Trophoblast cell (in vitro differentiated cells and primary cell): ENCODE data around the gene OTOF.

Experiments
- DNase-seq, 2 donors: peaks; one replicate each; pipeline ENCODE4 v3.0.0-alpha.2; 2016
- H2AFZ ChIP-seq: 2 replicates; pipeline ENCODE4 v1.6.1; 2013; ENCODE audit warnings: low read length, moderate library complexity, mild to moderate bottlenecking; ENCODE audit not compliant: insufficient read depth, poor library complexity
- H2AK5ac ChIP-seq: 2 replicates; pipeline ENCODE4 v1.6.1; 2013; ENCODE audit warnings: mild to moderate bottlenecking, low read length
- H2BK120ac ChIP-seq: 2 replicates; pipeline ENCODE4 v1.6.1; 2013; ENCODE audit warnings: low read length, mild to moderate bottlenecking, moderate library complexity; ENCODE audit not compliant: insufficient read depth, poor library complexity
- H2BK12ac ChIP-seq: 2 replicates; pipeline ENCODE4 v1.6.1; 2013; ENCODE audit warnings: mild to moderate bottlenecking, low read length, moderate library complexity
- H2BK5ac ChIP-seq: 2 replicates; pipeline ENCODE4 v1.6.1; 2013; ENCODE audit warnings: low read length, low read depth, moderate library complexity, mild to moderate bottlenecking; ENCODE audit not compliant: poor library complexity
- H3K14ac ChIP-seq: 2 replicates; pipeline ENCODE4 v1.6.1; 2013; ENCODE audit warnings: mild to moderate bottlenecking, low read length
- H3K18ac ChIP-seq: 2 replicates; pipeline ENCODE4 v1.6.1; 2013; ENCODE audit warnings: mild to moderate bottlenecking, low read length
- H3K23ac ChIP-seq: 2 replicates; pipeline ENCODE4 v1.6.1; 2013; ENCODE audit warnings: low read length
- H3K27ac ChIP-seq: 2 replicates; pipeline ENCODE4 v1.5.1; 2013; ENCODE audit warnings: low read depth, mild to moderate bottlenecking, inconsistent platforms, low read length, moderate library complexity
- H3K27me3 ChIP-seq: 2 replicates; pipeline ENCODE4 v1.6.1; 2013; ENCODE audit warnings: inconsistent platforms, mild to moderate bottlenecking, low read length, moderate library complexity; ENCODE audit not compliant: insufficient read depth
- H3K36me3 ChIP-seq, 2 experiments: 1 replicate in 1 of 2; 2 replicates in 1 of 2; pipeline ENCODE4 v1.6.1; 2013; ENCODE audit warnings: low read length in 2 of 2, mild to moderate bottlenecking in 2 of 2, moderate library complexity in 1 of 2; ENCODE audit not compliant: insufficient read depth in 2 of 2, control insufficient read depth in 1 of 2
- H3K4ac ChIP-seq: 2 replicates; pipeline ENCODE4 v1.6.1; 2013; ENCODE audit warnings: low read depth, mild to moderate bottlenecking, low read length, moderate library complexity
- H3K4me1 ChIP-seq, 2 experiments: 1 replicate in 1 of 2; 2 replicates in 1 of 2; pipeline ENCODE4 v1.6.1; 2013; ENCODE audit warnings: low read length in 2 of 2, mild to moderate bottlenecking in 2 of 2, moderate library complexity in 1 of 2; ENCODE audit not compliant: insufficient read depth in 2 of 2, control insufficient read depth in 1 of 2
- H3K4me2 ChIP-seq: 2 replicates; pipeline ENCODE4 v1.6.1; 2013; ENCODE audit warnings: inconsistent platforms, mild to moderate bottlenecking, low read length, moderate library complexity
- H3K4me3 ChIP-seq: 2 replicates; pipeline ENCODE4 v1.5.1; 2013; ENCODE audit warnings: mild to moderate bottlenecking, low read depth, low read length, inconsistent platforms
- H3K79me1 ChIP-seq: one replicate; pipeline ENCODE4 v1.6.1; 2013; ENCODE audit warnings: low read length
- H3K79me2 ChIP-seq: 2 replicates; pipeline ENCODE4 v1.6.1; 2013; ENCODE audit warnings: low read length, mild to moderate bottlenecking; ENCODE audit not compliant: control insufficient read depth, insufficient read depth, poor library complexity
- H3K9ac ChIP-seq: 2 replicates; pipeline ENCODE4 v1.6.1; 2013; ENCODE audit warnings: mild to moderate bottlenecking, low read length
- H3K9me3 ChIP-seq: 2 replicates; pipeline ENCODE4 v1.6.1; 2013; ENCODE audit warnings: low read depth, mild to moderate bottlenecking, control low read depth, inconsistent platforms, low read length; ENCODE audit not compliant: insufficient read depth
- H4K12ac ChIP-seq: 2 replicates; pipeline ENCODE4 v1.6.1; 2013; ENCODE audit warnings: low read depth, mild to moderate bottlenecking, low read length, moderate library complexity
- H4K8ac ChIP-seq: 2 replicates; pipeline ENCODE4 v1.6.1; 2013; ENCODE audit warnings: low read depth, mild to moderate bottlenecking, low read length, moderate library complexity
- H4K91ac ChIP-seq: one replicate; pipeline ENCODE4 v1.6.1; 2013; ENCODE audit warnings: low read depth, mild to moderate bottlenecking, low read length, moderate library complexity
- WGBS: extraction: QIAGEN DNeasy Blood & Tissue Kit; methylation state at CpG from one replicate; pipeline ENCODE4 v1.1.7; 2013; ENCODE audit warnings: missing lambda C conversion rate; ENCODE audit not compliant: insufficient read length, insufficient coverage; ENCODE audit errors: extremely low coverage; 5-methylcytosine and 5-hydroxymethylcytosine counted together

The OTOF gene

DNA sequence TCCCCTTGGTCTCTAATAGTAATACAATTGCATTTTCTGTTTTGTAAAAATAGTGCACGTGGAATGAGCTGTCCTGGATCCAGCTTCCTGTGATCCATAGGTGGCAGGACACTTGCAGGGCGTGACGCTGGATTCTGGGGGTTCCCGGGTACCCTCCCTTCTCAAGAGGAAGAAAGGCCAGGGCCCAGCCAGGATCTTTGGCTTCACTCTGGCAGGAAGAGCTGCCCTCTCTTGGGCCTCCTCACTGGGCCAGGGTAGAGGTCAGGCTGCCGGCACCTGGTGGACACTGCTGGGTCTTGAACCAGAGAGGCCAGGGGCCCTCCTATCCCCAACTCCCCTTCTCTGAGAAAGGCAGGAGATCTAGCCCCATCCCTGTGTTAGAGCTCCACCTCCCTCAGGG, 37.8 kb upstream of the OTOF start:
- H3K9me3 ChIP-seq = no peaks in the 10 kb centered on the region
- no peaks in the 10 kb centered on the region for H3K79me1 ChIP-seq

DNA sequence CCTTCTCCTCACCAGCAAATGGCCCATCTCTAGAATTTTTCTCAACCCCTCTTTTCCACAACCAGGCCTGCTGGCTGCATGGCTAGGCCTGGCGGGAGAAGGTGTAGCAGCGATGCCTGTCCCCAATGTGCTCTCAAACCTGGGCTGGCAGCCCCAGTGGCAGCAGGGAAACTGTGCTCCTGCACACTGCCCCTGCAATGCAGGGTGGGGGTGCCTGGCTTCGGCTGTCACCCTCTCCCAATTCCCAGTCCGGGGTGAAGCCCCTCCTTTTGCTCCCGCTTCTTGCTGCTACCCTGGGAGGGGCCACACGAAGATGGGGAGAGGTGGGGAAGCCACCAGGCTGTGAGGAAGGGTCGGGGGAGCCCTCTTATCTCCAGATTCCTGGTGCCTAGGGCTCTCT, 36.1 kb upstream of the OTOF start:
- Histone ChIP-seq H4K91ac (no peak overlapping the region), H3K79me2 (no peaks in the 10 kb centered on the region), H3K4me2 (no peak overlapping the region), H2AFZ (no peak overlapping the region), H3K9me3 (no peaks in the 10 kb centered on the region), H3K4me3 (no peak overlapping the region), H3K9ac (no peak overlapping the region), H3K4ac (no peak overlapping the region), H2BK12ac (no peak overlapping the region), H3K4me1 (no peaks in the 10 kb centered on the region), H3K79me1 (no peaks in the 10 kb centered on the region), H2BK5ac (no peak overlapping the region), H4K8ac (no peak overlapping the region), H3K14ac (no peak overlapping the region), H3K27ac (no peak overlapping the region), H2BK120ac (no peak overlapping the region), H2AK5ac (no peak overlapping the region), H3K27me3 (no peaks in the 10 kb centered on the region), H3K18ac (no peak overlapping the region), H3K23ac (no peak overlapping the region), H4K12ac (no peak overlapping the region), H3K36me3 (no peaks in the 10 kb centered on the region)
- DNase-seq = no peak
- no CpG with 5 or more reads among the region's 7 CpGs for WGBS

More for the DNA sequence above, 37.8 kb upstream of the OTOF start:
- no peak overlapping the region for H2AK5ac ChIP-seq
- H2BK5ac ChIP-seq = no peak overlapping the region
- no peak overlapping the region for H3K14ac ChIP-seq
- H3K27ac ChIP-seq = no peak overlapping the region
- H3K4me1 ChIP-seq = no peaks in the 10 kb centered on the region
- H2BK120ac ChIP-seq = no peak overlapping the region
- no peaks in the 10 kb centered on the region for H3K27me3 ChIP-seq
- H3K4me2 ChIP-seq = no peak overlapping the region
- no peak overlapping the region for H3K23ac ChIP-seq
- no peak overlapping the region for H4K8ac ChIP-seq
- H3K79me2 ChIP-seq = no peaks in the 10 kb centered on the region
- H2BK12ac ChIP-seq = no peak overlapping the region
- no CpG with 5 or more reads among the region's 5 CpGs for WGBS
- no peak overlapping the region for H4K91ac ChIP-seq
- H3K4me3 ChIP-seq = no peak overlapping the region
- no peak for DNase-seq
- no peak overlapping the region for H2AFZ ChIP-seq
- no peak overlapping the region for H3K18ac ChIP-seq
- no peak overlapping the region for H3K4ac ChIP-seq
- H4K12ac ChIP-seq = no peak overlapping the region
- no peak overlapping the region for H3K9ac ChIP-seq
- H3K36me3 ChIP-seq = no peaks in the 10 kb centered on the region

DNA sequence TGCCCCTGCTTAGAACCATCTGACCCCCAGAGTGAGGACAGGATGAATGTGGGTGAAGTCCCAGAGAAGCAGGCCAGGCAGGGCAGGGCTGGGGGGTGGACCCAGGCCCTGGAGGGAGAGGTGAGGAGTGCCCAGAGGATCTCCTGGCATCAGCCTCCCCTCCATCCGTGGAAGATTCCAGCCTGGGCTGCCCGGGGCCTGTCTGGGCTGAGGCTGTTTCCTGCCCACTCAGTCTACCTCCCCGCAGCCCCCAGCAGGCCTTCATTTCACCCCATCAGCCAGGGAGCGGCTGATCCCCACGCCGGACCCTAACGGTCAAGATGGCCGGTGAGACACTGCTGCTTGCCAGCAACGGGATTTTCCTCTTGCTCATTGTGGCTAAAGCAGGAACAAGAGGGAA, 35.3 kb upstream of the OTOF start:
- no peak overlapping the region for H3K4me3 ChIP-seq
- no peak overlapping the region for H3K27ac ChIP-seq
- no peaks in the 10 kb centered on the region for H3K27me3 ChIP-seq
- no peaks in the 10 kb centered on the region for H3K4me1 ChIP-seq
- H2AFZ ChIP-seq = no peak overlapping the region
- no peaks in the 10 kb centered on the region for H3K79me1 ChIP-seq
- no CpG with 5 or more reads among the region's 9 CpGs for WGBS
- H4K91ac ChIP-seq = no peak overlapping the region
- DNase-seq = no peak
- no peak overlapping the region for H3K18ac ChIP-seq
- H3K23ac ChIP-seq = no peak overlapping the region
- H3K4ac ChIP-seq = no peak overlapping the region
- no peak overlapping the region for H2BK12ac ChIP-seq
- H3K9ac ChIP-seq = no peak overlapping the region
- no peak overlapping the region for H2BK5ac ChIP-seq
- H3K36me3 ChIP-seq = no peaks in the 10 kb centered on the region
- H3K14ac ChIP-seq = no peak overlapping the region
- no peaks in the 10 kb centered on the region for H3K79me2 ChIP-seq
- no peak overlapping the region for H2AK5ac ChIP-seq
- H3K9me3 ChIP-seq = no peaks in the 10 kb centered on the region
- H2BK120ac ChIP-seq = no peak overlapping the region
- no peak overlapping the region for H4K12ac ChIP-seq
- no peak overlapping the region for H4K8ac ChIP-seq
- H3K4me2 ChIP-seq = no peak overlapping the region

DNA sequence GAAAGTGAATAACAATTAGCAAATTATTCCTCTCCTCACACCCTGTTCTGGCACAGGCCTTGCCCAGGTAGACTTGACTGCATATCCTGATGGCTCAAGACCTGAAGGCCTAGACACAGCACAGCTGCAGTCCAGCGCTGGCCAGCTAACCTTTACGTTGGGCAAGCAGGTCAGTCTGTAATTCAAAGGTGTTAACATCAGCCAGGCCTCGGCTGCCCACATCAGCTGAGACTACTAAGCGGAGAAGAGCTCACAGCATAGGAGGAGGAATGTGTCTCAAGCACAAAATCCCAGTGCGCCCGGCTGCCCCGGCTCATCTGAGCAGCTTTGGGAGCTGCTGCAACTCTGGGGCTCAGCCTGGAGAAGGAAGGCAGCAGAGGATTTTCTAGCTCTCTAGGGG, 33.5 kb upstream of the OTOF start:
- Histone ChIP-seq H4K8ac (no peak overlapping the region), H3K4ac (no peak overlapping the region), H3K4me2 (no peak overlapping the region), H3K23ac (no peak overlapping the region), H3K27me3 (no peaks in the 10 kb centered on the region), H3K79me1 (no peaks in the 10 kb centered on the region), H2AK5ac (no peak overlapping the region), H3K27ac (no peak overlapping the region), H2BK5ac (no peak overlapping the region), H2BK120ac (no peak overlapping the region), H3K9ac (no peak overlapping the region), H4K91ac (no peak overlapping the region), H3K79me2 (no peaks in the 10 kb centered on the region), H3K4me3 (no peak overlapping the region), H3K4me1 (no peaks in the 10 kb centered on the region), H3K36me3 (no peaks in the 10 kb centered on the region), H3K9me3 (no peaks in the 10 kb centered on the region), H3K14ac (no peak overlapping the region), H2BK12ac (no peak overlapping the region), H4K12ac (no peak overlapping the region), H2AFZ (no peak overlapping the region), H3K18ac (no peak overlapping the region)
- no CpG with 5 or more reads among the region's 7 CpGs for WGBS
- DNase-seq = no peak
